Right renal cortex interstitium (tissue), 3 donors: ENCODE measurements around the gene SHB. TPM values are rescaled to one million over a fixed set of nuclear protein-coding genes. Genes with fewer than 3 reads are reported as not detected.

Experiments
- DNase-seq, 3 donors: peaks; one replicate each; pipeline ENCODE4 v3.0.0-alpha.2; 2013; ENCODE audit warnings: low read depth in 3 of 3, low spot score in 2 of 3
- polyA plus RNA-seq, 3 donors: library from polyadenylated mRNA; unstranded; fragments of 120-200 nt; gene quantifications; one replicate each; pipeline ENCODE4 v1.2.1, GENCODE V29; 2013; ENCODE audit not compliant: insufficient read length in 3 of 3

SHB gene
- polyA plus RNA-seq, 3 donors: 14.1 to 17.5 (median 14.5) TPM

- DNase-seq: peak in 1 of 3 donors; percentile 43
These were observed 19.2 kb upstream of the SHB start for GRCh38 chr9:38088006-38088925.

GRCh38 chr9:38086496-38086895 is 17.5 kb upstream of the SHB start:
- DNase-seq: no peak

- DNase-seq: no peak
These were observed 16.3 kb upstream of the SHB start for GRCh38 chr9:38085308-38085707.

- no peak for DNase-seq
These were observed 15.5 kb upstream of the SHB start for GRCh38 chr9:38084556-38084880.

DNA sequence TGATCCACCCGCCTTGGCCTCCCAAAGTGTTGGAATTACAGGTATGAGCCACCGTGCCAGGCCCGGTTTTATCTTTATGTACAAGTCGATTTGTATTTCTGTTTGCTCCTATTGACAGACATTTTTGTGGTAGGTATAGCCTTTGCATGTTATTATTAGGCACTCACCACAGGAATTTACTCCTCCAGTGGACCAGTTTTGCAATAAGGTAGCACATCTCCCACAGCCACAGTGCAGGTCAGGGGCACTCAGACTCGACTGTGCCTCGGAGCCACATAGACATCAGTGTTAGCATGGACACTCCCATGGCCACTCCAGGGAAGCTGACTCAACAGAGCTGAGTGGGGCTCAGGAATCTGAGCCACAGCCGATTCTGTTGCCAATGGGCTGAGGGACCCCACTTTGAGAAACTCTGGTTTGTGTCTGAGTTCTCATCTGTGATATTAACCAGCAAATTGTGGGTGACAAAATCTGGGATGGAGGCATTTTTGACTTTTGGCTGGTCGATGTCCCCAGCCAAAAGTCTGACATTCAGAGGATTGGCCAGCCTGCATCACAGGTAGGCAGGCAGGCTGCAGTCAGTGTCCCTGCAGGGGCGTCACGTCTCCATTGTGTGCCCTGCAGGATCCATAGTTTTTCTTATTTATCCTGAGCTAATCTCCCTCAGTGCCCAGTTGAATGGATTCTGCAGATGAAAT is 15.0 kb upstream of the SHB start:
- DNase-seq: no peak

- DNase-seq: no peak
These were observed 13.6 kb upstream of the SHB start for GRCh38 chr9:38082446-38083287.

DNA sequence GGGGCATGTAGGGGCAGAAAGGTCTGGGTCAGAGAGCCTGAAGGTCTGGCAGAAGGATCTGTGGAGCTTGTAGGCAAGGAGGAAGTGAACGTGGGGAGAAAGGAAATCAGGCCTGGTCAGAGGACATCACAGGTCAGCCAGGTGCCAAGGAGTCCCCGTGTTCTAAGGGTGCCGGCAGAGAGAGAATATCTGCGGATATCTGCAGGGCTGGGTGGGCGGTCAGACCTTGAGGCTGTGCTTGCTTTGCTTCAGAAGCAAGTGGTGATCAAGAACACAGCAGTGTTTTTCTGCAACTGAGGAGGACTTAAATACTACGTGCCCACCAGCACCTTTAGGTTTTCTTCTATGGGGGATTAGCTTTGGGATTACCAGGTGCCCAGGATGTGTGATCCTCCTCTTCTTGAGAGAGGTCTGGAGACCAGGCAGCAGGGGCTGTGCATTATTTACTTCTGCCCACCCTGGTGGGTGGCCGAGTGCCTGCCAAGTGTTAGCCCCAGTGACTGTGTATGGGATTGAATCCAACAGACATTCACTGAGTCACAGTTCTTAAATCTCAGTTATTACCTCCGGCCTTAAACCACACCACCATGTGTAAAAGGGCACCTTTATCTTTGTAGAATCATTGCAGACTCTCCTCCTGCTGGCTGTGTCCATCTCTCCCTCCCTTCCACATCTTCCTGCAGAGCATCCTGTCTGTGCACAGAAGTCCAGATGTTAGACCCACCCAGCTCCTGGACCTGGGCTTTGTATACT is 12.5 kb upstream of the SHB start:
- no peak for DNase-seq

DNA sequence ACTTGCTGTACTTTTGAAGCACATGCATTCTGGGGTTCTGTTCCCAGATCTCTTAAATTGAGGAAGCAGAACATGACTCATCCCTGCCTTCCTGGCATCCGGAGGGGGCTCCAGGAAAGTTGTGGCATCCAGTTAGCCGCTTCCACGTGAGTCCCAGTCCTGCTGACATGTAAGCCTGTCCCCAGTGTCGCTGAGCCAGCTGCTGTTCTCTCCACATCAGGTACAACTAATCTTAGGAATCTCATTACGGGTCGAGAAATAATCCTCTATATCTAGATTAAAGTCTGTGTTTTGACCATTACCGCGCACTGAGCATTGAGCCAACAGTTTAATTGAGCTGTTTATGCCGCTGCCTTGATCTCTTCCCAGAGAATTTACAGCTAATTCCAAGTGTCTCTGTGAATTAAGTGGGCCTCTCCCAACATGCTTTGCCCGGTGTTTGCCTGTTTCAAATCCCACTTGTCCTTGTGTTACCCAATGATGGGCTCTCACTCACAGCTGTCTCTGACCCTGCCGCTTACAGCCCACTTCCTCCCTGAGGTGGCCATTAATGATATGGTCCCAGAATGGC is 10.5 kb upstream of the SHB start:
- no peak for DNase-seq

DNA sequence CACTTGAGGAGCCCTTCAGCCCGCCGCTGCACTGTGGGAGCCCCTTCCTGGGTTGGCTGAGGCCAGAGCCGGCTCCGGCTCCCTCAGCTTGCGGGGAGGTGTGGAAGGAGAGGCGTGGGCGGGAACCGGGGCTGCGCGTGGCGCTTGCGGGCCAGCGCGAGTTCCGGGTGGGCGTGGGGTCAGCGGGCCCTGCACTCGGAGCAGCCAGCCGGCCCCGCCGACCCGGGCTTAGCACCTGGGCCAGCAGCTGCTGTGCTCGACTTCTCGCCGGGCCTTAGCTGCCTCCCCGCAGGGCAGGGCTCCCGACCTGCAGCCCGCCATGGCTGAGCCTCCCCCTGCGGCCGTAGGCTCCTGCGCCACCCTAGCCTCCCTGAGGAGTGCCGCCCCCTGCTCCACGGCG is 6.2 kb upstream of the SHB start:
- DNase-seq: no peak

GRCh38 chr9:38074441-38074961 is 5.5 kb upstream of the SHB start:
- no peak for DNase-seq

DNA sequence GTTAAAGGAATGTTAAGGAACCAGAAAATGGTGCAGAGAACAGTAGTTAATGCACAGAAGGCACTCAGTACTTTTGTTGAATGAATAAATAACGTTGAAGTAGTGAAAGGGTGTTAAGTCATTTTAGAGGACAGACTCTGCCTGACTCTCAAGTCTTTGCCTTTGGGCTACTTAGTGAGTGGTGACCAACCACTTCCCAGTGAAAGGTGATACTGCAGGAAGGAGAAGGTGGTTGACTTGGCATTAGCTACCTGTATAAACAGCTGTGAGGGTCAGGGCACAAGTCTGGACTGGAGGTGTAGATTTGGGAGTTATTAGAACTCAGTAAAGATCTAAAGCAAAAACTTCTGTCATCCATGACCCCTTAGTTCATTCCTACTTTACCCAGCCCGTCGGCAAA is 4.9 kb upstream of the SHB start:
- no peak for DNase-seq

DNA sequence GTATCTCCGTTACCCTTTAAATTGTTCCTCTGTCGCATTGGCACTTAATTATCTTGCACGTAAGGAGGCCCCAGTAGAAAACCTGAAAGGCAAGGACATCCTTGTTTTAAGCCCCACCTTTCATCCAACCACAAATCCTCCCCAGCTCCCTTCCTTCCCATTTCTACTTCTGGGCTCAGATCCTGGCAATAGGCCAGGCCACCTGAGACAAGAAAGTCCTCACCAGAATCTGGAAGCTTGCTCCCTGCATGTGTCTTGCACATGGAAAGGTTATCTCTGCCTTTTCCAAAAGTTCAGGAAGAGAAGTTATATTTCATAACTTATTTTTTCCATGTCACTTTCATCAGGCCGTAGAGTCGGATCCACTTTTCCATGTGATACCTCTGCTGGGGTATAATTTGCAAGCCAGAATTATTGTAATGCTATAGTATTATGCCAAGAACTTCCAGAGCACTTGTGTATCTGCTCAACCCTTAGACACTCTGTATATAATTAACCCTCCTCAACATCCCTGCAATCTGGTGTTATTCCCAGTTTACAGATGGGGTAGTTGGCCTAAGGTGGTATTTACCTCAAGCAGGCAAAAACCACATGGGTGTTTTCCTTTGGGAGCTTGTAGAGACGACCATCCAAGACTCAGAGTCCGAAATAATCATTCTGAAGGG is 2.6 kb upstream of the SHB start:
- DNase-seq: no peak

- DNase-seq: no peak
These were observed 957 bp downstream of the SHB start for GRCh38 chr9:38067859-38068681.

DNA sequence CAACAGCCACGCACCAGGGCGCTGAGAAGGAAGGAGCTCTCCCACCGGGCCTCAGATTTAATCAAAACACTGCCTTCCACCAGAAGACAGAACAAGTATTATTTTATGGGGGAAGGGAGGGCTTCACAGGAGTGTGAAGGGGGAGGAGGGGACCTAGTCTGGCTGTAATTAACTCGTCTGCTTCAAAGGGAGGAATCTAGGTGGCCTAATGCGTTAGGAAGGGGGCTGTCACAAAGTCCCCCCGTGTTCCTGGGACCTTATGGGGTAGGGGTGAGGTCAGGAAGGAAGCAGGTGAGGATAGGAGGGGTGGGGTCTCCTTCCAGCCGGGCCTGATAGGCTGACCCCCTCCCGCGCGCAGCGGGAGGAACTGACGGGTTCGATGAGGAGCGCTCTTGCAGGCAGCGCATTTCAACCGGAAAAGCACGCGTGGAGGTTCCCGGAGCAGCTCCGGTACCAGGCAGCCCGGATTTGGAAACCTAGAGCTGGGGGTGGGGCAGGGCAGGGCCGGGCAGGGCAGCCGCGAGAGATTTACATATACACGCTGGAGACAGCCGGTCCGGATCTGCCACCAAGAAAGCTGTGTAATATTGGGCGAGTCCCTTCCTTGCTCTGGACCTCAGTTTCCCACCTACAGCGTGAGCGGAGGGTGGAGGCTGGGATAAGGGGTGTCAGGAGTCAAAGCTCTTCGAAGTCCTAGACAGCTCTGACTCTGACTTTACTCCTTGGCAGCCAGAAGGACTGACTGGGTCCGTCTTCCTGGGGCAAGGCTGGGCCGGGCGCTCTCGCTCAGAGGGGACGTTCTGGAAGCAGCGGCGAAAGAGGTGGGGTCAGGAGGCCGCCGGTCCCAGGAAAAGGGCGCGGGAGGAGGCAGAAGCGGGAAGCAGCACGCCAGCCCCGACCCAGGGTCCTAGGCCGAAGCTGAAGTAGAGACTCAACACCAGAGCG is 1.8 kb downstream of the SHB start:
- DNase-seq: no peak

- DNase-seq: no peak
These were observed 2.7 kb downstream of the SHB start for GRCh38 chr9:38066197-38066913.

- DNase-seq: no peak
These were observed 3.5 kb downstream of the SHB start for GRCh38 chr9:38065369-38066075.
